HG03432 (cell line): ENCODE results near the gene HHIPL1.

ENCODE experiments used
- ATAC-seq: cut with Tn5 transposase; IDR thresholded peaks from one replicate; pipeline ENCODE4 v1.9.1; 2021; ENCODE audit warnings: mild to moderate bottlenecking, moderate library complexity; ENCODE audit not compliant: unreplicated experiment

The HHIPL1 gene

GRCh38 chr14:99644723-99645544, at the start of gene HHIPL1:
Gene HHIPL1 (plus strand): TSS chr14:99645129. CDS start chr14:99645208, 79 bp downstream.
- no peak for ATAC-seq

GRCh38 chr14:99595524-99595923, 49.4 kb upstream of the HHIPL1 start:
- ATAC-seq, result no peak

- no peak for ATAC-seq
Measured at GRCh38 chr14:99596071-99596627, 48.8 kb upstream of the HHIPL1 start.

GRCh38 chr14:99596772-99597171, 48.2 kb upstream of the HHIPL1 start:
- ATAC-seq, result no peak

- ATAC-seq, result no peak
Measured at GRCh38 chr14:99597911-99598600, 46.9 kb upstream of the HHIPL1 start.

GRCh38 chr14:99598774-99599173, 46.2 kb upstream of the HHIPL1 start:
- ATAC-seq, result no peak

- ATAC-seq, result no peak
Measured at GRCh38 chr14:99599393-99599792, 45.5 kb upstream of the HHIPL1 start.

GRCh38 chr14:99600232-99600888, 44.6 kb upstream of the HHIPL1 start:
- ATAC-seq, result no peak

- ATAC-seq, result no peak
Measured at GRCh38 chr14:99601361-99601831, 43.5 kb upstream of the HHIPL1 start.

- ATAC-seq, result no peak
Measured at GRCh38 chr14:99602054-99602787, 42.7 kb upstream of the HHIPL1 start.

GRCh38 chr14:99602788-99603415, 42.0 kb upstream of the HHIPL1 start:
- no peak for ATAC-seq

GRCh38 chr14:99603471-99604277, 41.3 kb upstream of the HHIPL1 start, which contains the start of gene CCDC85C:
Gene CCDC85C (minus strand): TSS chr14:99604207. CDS start chr14:99603959, 248 bp downstream.
- ATAC-seq, result peak; percentile 6

GRCh38 chr14:99604278-99604765, 40.6 kb upstream of the HHIPL1 start:
- peak; percentile 91 for ATAC-seq

- peak; percentile 19 for ATAC-seq
Measured at GRCh38 chr14:99604766-99605298, 40.1 kb upstream of the HHIPL1 start.

- ATAC-seq, result peak; percentile 20
Measured at GRCh38 chr14:99605299-99605961, 39.5 kb upstream of the HHIPL1 start.

GRCh38 chr14:99606359-99606758, 38.6 kb upstream of the HHIPL1 start:
- ATAC-seq, result no peak

GRCh38 chr14:99608591-99608990, 36.3 kb upstream of the HHIPL1 start:
- no peak for ATAC-seq
